HL-60 (cell line): ENCODE data around the gene ABCC8.

Experiments used
- DNase-seq, 2 experiments: peaks; one replicate each; pipeline ENCODE4 v3.0.0-alpha.2; 2010 to 2020; ENCODE audit warnings: low read depth in 1 of 2, low spot score in 1 of 2
- H3K27ac ChIP-seq: fragments of 250-450 bp; sonication (Bioruptor Pico); replicated peaks from 2 replicates; pipeline ENCODE4 v1.5.1; 2020; ENCODE audit warnings: mild to moderate bottlenecking, moderate library complexity
- H3K27me3 ChIP-seq: fragments of 250-450 bp; sonication (Bioruptor Pico); 2 replicates; pipeline ENCODE4 v1.5.1; 2021; ENCODE audit warnings: mild to moderate bottlenecking, moderate library complexity; ENCODE audit not compliant: insufficient read depth, poor library complexity, severe bottlenecking
- H3K4me3 ChIP-seq: replicated peaks from 2 replicates; pipeline ENCODE4 v1.5.1; 2011; ENCODE audit warnings: mild to moderate bottlenecking, control low read depth, low read length; ENCODE audit not compliant: insufficient read depth
- GABPA ChIP-seq: IDR thresholded peaks from 2 replicates; pipeline ENCODE4 v1.6.1; 2012; ENCODE audit warnings: low read depth
- POLR2AphosphoS5 ChIP-seq: IDR thresholded peaks from 2 replicates; pipeline ENCODE4 v1.6.1; 2012; ENCODE audit warnings: low read depth
- SPI1 ChIP-seq: IDR thresholded peaks from 2 replicates; pipeline ENCODE4 v1.6.1; 2012; ENCODE audit warnings: low read depth, mild to moderate bottlenecking, borderline replicate concordance
- TF ChIP-seq, protein P1 (sequence below): IDR thresholded peaks from 2 replicates; pipeline ENCODE4 v1.6.1; 2012; ENCODE audit warnings: low read depth; ENCODE audit not compliant: insufficient replicate concordance
- TF ChIP-seq, protein P2 (sequence below): IDR thresholded peaks from one replicate; pipeline ENCODE4 v1.5.1; 2011; ENCODE audit warnings: low read length, control low read depth, inconsistent platforms; ENCODE audit not compliant: insufficient read depth

Gene ABCC8

DNA sequence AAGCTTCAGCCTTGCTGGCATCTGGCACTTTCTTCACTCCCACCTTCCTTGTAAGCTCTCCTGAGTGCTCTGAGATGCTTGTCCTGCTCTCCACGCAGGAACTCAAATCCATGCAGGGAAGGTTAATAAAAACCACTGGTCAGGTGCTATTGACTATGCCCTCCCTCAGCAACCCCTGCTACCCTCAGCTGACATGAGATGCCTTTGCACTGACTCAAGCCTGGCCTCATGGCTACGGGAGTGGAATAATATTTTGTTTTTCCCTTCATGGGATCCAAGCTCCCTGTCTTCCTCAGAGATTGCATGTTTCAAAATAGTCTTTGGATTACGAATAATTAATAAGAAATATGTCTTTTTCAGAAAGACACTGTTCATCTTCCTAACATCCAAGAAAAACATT lies 31.7 kb upstream of the ABCC8 start:
- TF ChIP-seq, protein P1, sequence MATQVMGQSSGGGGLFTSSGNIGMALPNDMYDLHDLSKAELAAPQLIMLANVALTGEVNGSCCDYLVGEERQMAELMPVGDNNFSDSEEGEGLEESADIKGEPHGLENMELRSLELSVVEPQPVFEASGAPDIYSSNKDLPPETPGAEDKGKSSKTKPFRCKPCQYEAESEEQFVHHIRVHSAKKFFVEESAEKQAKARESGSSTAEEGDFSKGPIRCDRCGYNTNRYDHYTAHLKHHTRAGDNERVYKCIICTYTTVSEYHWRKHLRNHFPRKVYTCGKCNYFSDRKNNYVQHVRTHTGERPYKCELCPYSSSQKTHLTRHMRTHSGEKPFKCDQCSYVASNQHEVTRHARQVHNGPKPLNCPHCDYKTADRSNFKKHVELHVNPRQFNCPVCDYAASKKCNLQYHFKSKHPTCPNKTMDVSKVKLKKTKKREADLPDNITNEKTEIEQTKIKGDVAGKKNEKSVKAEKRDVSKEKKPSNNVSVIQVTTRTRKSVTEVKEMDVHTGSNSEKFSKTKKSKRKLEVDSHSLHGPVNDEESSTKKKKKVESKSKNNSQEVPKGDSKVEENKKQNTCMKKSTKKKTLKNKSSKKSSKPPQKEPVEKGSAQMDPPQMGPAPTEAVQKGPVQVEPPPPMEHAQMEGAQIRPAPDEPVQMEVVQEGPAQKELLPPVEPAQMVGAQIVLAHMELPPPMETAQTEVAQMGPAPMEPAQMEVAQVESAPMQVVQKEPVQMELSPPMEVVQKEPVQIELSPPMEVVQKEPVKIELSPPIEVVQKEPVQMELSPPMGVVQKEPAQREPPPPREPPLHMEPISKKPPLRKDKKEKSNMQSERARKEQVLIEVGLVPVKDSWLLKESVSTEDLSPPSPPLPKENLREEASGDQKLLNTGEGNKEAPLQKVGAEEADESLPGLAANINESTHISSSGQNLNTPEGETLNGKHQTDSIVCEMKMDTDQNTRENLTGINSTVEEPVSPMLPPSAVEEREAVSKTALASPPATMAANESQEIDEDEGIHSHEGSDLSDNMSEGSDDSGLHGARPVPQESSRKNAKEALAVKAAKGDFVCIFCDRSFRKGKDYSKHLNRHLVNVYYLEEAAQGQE: no peak
- TF ChIP-seq, protein P2, sequence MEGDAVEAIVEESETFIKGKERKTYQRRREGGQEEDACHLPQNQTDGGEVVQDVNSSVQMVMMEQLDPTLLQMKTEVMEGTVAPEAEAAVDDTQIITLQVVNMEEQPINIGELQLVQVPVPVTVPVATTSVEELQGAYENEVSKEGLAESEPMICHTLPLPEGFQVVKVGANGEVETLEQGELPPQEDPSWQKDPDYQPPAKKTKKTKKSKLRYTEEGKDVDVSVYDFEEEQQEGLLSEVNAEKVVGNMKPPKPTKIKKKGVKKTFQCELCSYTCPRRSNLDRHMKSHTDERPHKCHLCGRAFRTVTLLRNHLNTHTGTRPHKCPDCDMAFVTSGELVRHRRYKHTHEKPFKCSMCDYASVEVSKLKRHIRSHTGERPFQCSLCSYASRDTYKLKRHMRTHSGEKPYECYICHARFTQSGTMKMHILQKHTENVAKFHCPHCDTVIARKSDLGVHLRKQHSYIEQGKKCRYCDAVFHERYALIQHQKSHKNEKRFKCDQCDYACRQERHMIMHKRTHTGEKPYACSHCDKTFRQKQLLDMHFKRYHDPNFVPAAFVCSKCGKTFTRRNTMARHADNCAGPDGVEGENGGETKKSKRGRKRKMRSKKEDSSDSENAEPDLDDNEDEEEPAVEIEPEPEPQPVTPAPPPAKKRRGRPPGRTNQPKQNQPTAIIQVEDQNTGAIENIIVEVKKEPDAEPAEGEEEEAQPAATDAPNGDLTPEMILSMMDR: no peak
- TF ChIP-seq SPI1 (no peak), GABPA (no peak)
- H3K27me3 ChIP-seq: peaks cover 7% of the 10 kb centered on the region
- DNase-seq: no peak

DNA sequence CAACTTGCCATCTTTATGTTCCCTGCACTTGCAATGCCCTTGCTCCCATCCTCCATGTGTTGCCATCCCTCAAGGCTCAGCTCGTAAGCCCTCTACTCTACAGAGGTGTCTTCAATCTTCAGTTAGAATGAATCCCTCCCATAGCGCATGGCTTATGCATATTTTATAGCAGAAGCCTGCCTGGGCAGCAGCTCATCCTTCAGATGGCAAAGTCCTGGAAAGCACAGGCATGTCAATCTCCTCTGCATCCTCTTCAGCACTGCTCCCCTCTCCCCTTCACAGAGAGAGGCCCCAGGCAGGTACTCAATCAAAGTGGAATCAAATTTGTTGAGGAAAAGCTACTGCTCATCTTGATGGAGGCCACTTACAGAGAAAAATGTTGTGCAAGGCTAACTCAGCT lies 31.1 kb upstream of the ABCC8 start:
- peaks cover 7% of the 10 kb centered on the region for H3K27me3 ChIP-seq
- DNase-seq: no peak
- TF ChIP-seq POLR2AphosphoS5: no peak
- TF ChIP-seq SPI1: no peak
- TF ChIP-seq, protein P2: no peak
- TF ChIP-seq GABPA: no peak
- TF ChIP-seq, protein P1: no peak

More for the DNA sequence above, 31.7 kb upstream of the ABCC8 start:
- Histone ChIP-seq H3K27ac (no peak overlapping the region), H3K4me3 (no peak overlapping the region)

DNA sequence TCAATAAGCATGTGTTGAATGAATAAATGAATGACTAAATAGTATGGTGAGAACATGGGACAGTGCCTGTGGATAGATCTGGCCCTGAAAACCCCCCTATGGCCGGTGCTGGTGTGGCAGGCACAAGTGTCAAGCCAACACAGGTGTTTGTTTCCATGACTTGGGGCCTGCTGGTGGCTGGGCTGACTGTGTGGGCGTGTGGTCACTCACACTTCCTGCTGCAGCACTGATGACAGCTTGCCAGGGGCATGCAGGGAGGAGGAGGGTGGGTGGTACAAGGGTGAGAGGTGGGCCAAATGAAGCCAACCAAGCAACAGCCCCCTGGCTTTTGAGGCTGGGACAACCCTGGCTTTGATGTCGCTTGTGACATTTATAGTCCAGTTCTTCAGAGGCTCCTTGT lies 30.3 kb upstream of the ABCC8 start:
- H3K27me3 ChIP-seq: peaks cover 6% of the 10 kb centered on the region
- H3K27ac ChIP-seq: no peak overlapping the region
- TF ChIP-seq SPI1 (no peak), GABPA (no peak), POLR2AphosphoS5 (no peak)
- TF ChIP-seq, protein P1: no peak
- TF ChIP-seq, protein P2: no peak
- DNase-seq: no peak
- H3K4me3 ChIP-seq: no peak overlapping the region

More for the DNA sequence above, 31.1 kb upstream of the ABCC8 start:
- Histone ChIP-seq H3K27ac (no peak overlapping the region), H3K4me3 (no peak overlapping the region)
